OCI-LY7 (cell line): Measurements from ENCODE around the gene MYO3A. TPM values are rescaled to one million over a fixed set of nuclear protein-coding genes. Genes with fewer than 3 reads are reported as not detected.

Experiments
- BruUV-seq: library from RNA; stranded (reverse); fragments of 400-500 nt; replicated peaks from 2 replicates; lab custom pipeline; 2021; lab: Mats Ljungman, UMichigan
- CTCF ChIA-PET: fragments of 300-600 bp; sonication (Branson Sonifier 250); formaldehyde crosslinking; loops from one replicate; lab custom pipeline; 2022; ENCODE audit warnings: antibody characterized with exemption; ENCODE audit not compliant: unreplicated experiment; lab: Charles Lee
- POLR2A ChIA-PET: fragments of 300-600 bp; sonication (Branson Sonifier 250); formaldehyde crosslinking; loops from one replicate; lab custom pipeline; 2022; ENCODE audit warnings: antibody characterized with exemption; lab: Charles Lee
- DNase-seq: peaks from one replicate; pipeline ENCODE4 v3.0.0-alpha.2; 2015; ENCODE audit warnings: low spot score
- H2AFZ ChIP-seq: fragments of 200-600 bp; sonication (generic), shearing (Covaris generic); 2 replicates; pipeline ENCODE4 v1.6.1; 2014; ENCODE audit warnings: mild to moderate bottlenecking, antibody characterized with exemption, low read length, moderate library complexity
- H3K27ac ChIP-seq: fragments of 200-600 bp; sonication (generic); 2 replicates; pipeline ENCODE4 v1.5.1; 2014; ENCODE audit warnings: mixed run types, low read depth, mild to moderate bottlenecking, moderate library complexity, low read length, inconsistent platforms; ENCODE audit not compliant: poor library complexity, severe bottlenecking
- H3K36me3 ChIP-seq: fragments of 200-600 bp; sonication (generic); 2 replicates; pipeline ENCODE4 v1.6.1; 2014; ENCODE audit warnings: mild to moderate bottlenecking, antibody characterized with exemption, low read length, moderate library complexity, mixed read lengths; ENCODE audit not compliant: insufficient read depth
- H3K4me1 ChIP-seq: fragments of 200-600 bp; sonication (generic); 2 replicates; pipeline ENCODE4 v1.5.1; 2014; ENCODE audit warnings: mild to moderate bottlenecking, low read length; ENCODE audit not compliant: insufficient read depth, poor library complexity, severe bottlenecking
- H3K4me2 ChIP-seq: fragments of 200-600 bp; sonication (generic); 2 replicates; pipeline ENCODE4 v1.6.1; 2014; ENCODE audit warnings: mild to moderate bottlenecking, low read length
- H3K4me3 ChIP-seq: fragments of 200-600 bp; sonication (generic); 2 replicates; pipeline ENCODE4 v1.5.1; 2014; ENCODE audit warnings: mild to moderate bottlenecking, low read depth, low read length; ENCODE audit not compliant: poor library complexity, severe bottlenecking
- H3K79me2 ChIP-seq: fragments of 200-600 bp; sonication (generic); 2 replicates; pipeline ENCODE4 v1.6.1; 2016; ENCODE audit warnings: low read depth, mild to moderate bottlenecking, low read length, moderate library complexity, mixed read lengths; ENCODE audit not compliant: insufficient read depth
- H3K9me2 ChIP-seq: fragments of 200-600 bp; sonication (generic); 2 replicates; pipeline ENCODE4 v1.6.1; 2016; ENCODE audit warnings: mild to moderate bottlenecking, low read length, mixed read lengths; ENCODE audit not compliant: insufficient read depth
- H3K9me3 ChIP-seq: fragments of 200-600 bp; sonication (generic); 2 replicates; pipeline ENCODE4 v1.6.1; 2014; ENCODE audit warnings: mild to moderate bottlenecking, mixed run types, low read length, mixed read lengths
- H4K20me1 ChIP-seq: fragments of 200-600 bp; sonication (generic); 2 replicates; pipeline ENCODE4 v1.6.1; 2014; ENCODE audit warnings: mild to moderate bottlenecking, antibody characterized with exemption, low read length, moderate library complexity, mixed read lengths; ENCODE audit not compliant: insufficient read depth
- CTCF ChIP-seq: fragments of 200-600 bp; sonication (generic); conservative IDR thresholded peaks from 2 replicates; pipeline ENCODE4 v1.5.1; 2014; ENCODE audit warnings: mild to moderate bottlenecking, antibody characterized with exemption, low read length, moderate library complexity, mixed read lengths
- EZH2phosphoT487 ChIP-seq: fragments of 200-600 bp; sonication (generic); IDR thresholded peaks from 2 replicates; pipeline ENCODE4 v1.6.1; 2018; ENCODE audit warnings: low read depth, borderline replicate concordance, mild to moderate bottlenecking, mixed run types, antibody characterized with exemption, low read length, moderate library complexity, mixed read lengths
- intact Hi-C: fragments of 100-400 bp; cut with micrococcal nuclease; formaldehyde crosslinking; loops from one replicate; pipeline ENCODE4 v1.10.0; 2022; ENCODE audit not compliant: unreplicated experiment
- total RNA-seq, 2 experiments: library from RNA; depleted of rRNA in 1 of 2; stranded (reverse); fragments of >200 nt in 1 of 2; shearing (Covaris generic) in 1 of 2; gene quantifications; 2 replicates each; pipeline ENCODE4 v1.2.3, GENCODE V29; 2014 to 2022

Gene MYO3A
- total RNA-seq, 2 experiments from 2014 or later = not detected

GRCh38 chr10:25934621-25935139 lies 651 bp downstream of the MYO3A start:
- Histone ChIP-seq H3K9me3 (no peaks in the 10 kb centered on the region), H3K4me1 (no peaks in the 10 kb centered on the region), H3K4me2 (no peak overlapping the region), H3K27ac (no peak overlapping the region), H2AFZ (no peak overlapping the region), H3K36me3 (no peaks in the 10 kb centered on the region), H3K9me2 (no peaks in the 10 kb centered on the region), H4K20me1 (no peaks in the 10 kb centered on the region), H3K79me2 (no peaks in the 10 kb centered on the region), H3K4me3 (no peak overlapping the region)
- intact Hi-C loops = no loop called here
- TF ChIP-seq EZH2phosphoT487 = no peak
- no peak for TF ChIP-seq CTCF
- CTCF ChIA-PET = no interaction called here
- POLR2A ChIA-PET = no interaction called here
- no peak for DNase-seq
- BruUV-seq = no TSS peak

GRCh38 chr10:25938405-25938804 lies 4.4 kb downstream of the MYO3A start:
- Histone ChIP-seq H3K27ac (no peak overlapping the region), H3K9me2 (no peaks in the 10 kb centered on the region), H3K36me3 (no peaks in the 10 kb centered on the region), H4K20me1 (no peaks in the 10 kb centered on the region), H3K9me3 (no peaks in the 10 kb centered on the region), H3K4me2 (no peak overlapping the region), H3K4me1 (no peaks in the 10 kb centered on the region), H3K4me3 (no peak overlapping the region), H3K79me2 (no peaks in the 10 kb centered on the region), H2AFZ (no peak overlapping the region)
- ChIA-PET POLR2A (interaction anchor here (0.9 kb wide), 1 partner anchor 1129 kb away, joined by 3 read pairs; no protein-coding TSS in a partner anchor), CTCF (no interaction called here)
- intact Hi-C loops = no loop called here
- no TSS peak for BruUV-seq
- TF ChIP-seq CTCF (no peak), EZH2phosphoT487 (no peak)
- no peak for DNase-seq

GRCh38 chr10:25944771-25945170 lies 10.7 kb downstream of the MYO3A start:
- DNase-seq = no peak
- CTCF ChIA-PET = no interaction called here
- Histone ChIP-seq H3K36me3 (no peaks in the 10 kb centered on the region), H3K4me3 (no peak overlapping the region), H3K4me1 (no peaks in the 10 kb centered on the region), H3K9me3 (no peaks in the 10 kb centered on the region), H3K9me2 (no peaks in the 10 kb centered on the region), H3K79me2 (no peaks in the 10 kb centered on the region), H3K4me2 (no peak overlapping the region), H3K27ac (no peak overlapping the region), H4K20me1 (no peaks in the 10 kb centered on the region), H2AFZ (no peak overlapping the region)
- intact Hi-C loops = no loop called here
- no TSS peak for BruUV-seq
- POLR2A ChIA-PET = interaction anchor here (0.6 kb wide), 1 partner anchor 28 kb away, joined by 3 read pairs; no protein-coding TSS in a partner anchor
- TF ChIP-seq CTCF (no peak), EZH2phosphoT487 (no peak)
